ENCODE data around the gene NTPCR. TPM values are rescaled to one million over a fixed set of nuclear protein-coding genes. Genes with fewer than 3 reads are reported as not detected.

The NTPCR gene
- total RNA-seq, 1 experiment from 2014 or later, result 46.8 TPM

DNA sequence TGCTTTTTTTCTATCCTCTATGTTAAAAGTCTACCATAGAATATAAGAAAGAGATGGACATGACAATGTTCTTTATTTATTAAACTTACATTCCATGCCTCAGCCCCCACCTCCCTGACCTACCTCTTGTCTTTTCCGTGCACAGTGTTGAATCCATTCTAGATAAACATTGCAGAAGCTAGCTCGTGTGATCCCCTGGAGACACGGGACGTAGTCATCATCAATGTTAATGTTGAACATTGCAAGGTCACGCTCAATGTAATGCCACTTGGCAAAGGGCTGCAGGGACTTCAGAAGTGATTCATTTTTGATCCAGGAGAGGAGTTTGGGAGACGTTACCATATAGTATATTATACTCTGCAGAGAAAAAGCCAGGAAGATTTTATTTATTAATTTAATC, 66.4 kb downstream of the NTPCR start:
- Histone ChIP-seq H3K36me3 (ENCODE audit: control insufficient read depth, insufficient read depth, low read length) (no peaks in the 10 kb centered on the region), H3K9me3 (ENCODE audit: control insufficient read depth, insufficient read depth, low read depth, low read length) (no peaks in the 10 kb centered on the region), H3K27ac (ENCODE audit: low read length) (no peak overlapping the region), H3K27me3 (ENCODE audit: control insufficient read depth, insufficient read depth, low read length) (no peaks in the 10 kb centered on the region), H3K4me1 (ENCODE audit: control insufficient read depth, insufficient read depth, low read length) (no peaks in the 10 kb centered on the region), H3K4me3 (ENCODE audit: low read depth in 2 of 2, low read length in 2 of 2) (no peak overlapping the region)
- in situ Hi-C loops (cut with HindIII; ENCODE audit: low pct_unique_long_range_greater_than_20kb, low sequenced_read_pairs), result no loop called here
- TF ChIP-seq, protein P1, sequence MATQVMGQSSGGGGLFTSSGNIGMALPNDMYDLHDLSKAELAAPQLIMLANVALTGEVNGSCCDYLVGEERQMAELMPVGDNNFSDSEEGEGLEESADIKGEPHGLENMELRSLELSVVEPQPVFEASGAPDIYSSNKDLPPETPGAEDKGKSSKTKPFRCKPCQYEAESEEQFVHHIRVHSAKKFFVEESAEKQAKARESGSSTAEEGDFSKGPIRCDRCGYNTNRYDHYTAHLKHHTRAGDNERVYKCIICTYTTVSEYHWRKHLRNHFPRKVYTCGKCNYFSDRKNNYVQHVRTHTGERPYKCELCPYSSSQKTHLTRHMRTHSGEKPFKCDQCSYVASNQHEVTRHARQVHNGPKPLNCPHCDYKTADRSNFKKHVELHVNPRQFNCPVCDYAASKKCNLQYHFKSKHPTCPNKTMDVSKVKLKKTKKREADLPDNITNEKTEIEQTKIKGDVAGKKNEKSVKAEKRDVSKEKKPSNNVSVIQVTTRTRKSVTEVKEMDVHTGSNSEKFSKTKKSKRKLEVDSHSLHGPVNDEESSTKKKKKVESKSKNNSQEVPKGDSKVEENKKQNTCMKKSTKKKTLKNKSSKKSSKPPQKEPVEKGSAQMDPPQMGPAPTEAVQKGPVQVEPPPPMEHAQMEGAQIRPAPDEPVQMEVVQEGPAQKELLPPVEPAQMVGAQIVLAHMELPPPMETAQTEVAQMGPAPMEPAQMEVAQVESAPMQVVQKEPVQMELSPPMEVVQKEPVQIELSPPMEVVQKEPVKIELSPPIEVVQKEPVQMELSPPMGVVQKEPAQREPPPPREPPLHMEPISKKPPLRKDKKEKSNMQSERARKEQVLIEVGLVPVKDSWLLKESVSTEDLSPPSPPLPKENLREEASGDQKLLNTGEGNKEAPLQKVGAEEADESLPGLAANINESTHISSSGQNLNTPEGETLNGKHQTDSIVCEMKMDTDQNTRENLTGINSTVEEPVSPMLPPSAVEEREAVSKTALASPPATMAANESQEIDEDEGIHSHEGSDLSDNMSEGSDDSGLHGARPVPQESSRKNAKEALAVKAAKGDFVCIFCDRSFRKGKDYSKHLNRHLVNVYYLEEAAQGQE (IDR thresholded peaks at IDR 0.05; ENCODE audit: insufficient read depth in 1 of 2, low read depth in 2 of 2, low read length in 1 of 2), result no peak
- TF ChIP-seq TCF7L2 (IDR thresholded peaks at IDR 0.05; ENCODE audit: low read depth, low read length) (no peak), SIN3A (IDR thresholded peaks at IDR 0.05; ENCODE audit: borderline replicate concordance, insufficient read depth, low read depth, low read length) (no peak), POLR2AphosphoS5 (IDR thresholded peaks at IDR 0.05; ENCODE audit: low read depth, low read length) (no peak)
- TF ChIP-seq, protein P2, sequence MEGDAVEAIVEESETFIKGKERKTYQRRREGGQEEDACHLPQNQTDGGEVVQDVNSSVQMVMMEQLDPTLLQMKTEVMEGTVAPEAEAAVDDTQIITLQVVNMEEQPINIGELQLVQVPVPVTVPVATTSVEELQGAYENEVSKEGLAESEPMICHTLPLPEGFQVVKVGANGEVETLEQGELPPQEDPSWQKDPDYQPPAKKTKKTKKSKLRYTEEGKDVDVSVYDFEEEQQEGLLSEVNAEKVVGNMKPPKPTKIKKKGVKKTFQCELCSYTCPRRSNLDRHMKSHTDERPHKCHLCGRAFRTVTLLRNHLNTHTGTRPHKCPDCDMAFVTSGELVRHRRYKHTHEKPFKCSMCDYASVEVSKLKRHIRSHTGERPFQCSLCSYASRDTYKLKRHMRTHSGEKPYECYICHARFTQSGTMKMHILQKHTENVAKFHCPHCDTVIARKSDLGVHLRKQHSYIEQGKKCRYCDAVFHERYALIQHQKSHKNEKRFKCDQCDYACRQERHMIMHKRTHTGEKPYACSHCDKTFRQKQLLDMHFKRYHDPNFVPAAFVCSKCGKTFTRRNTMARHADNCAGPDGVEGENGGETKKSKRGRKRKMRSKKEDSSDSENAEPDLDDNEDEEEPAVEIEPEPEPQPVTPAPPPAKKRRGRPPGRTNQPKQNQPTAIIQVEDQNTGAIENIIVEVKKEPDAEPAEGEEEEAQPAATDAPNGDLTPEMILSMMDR (IDR thresholded peaks at IDR 0.05), result no peak
- POLR2A ChIA-PET, result no interaction called here
- DNase-seq (ENCODE audit: low read depth, low spot score), result no peak
- no peak for ATAC-seq
- CTCF ChIA-PET, result no interaction called here
- intact Hi-C loops (cut with micrococcal nuclease; ENCODE audit: unreplicated experiment), result no loop called here
- no TSS peak for BruUV-seq (replicated peaks)

DNA sequence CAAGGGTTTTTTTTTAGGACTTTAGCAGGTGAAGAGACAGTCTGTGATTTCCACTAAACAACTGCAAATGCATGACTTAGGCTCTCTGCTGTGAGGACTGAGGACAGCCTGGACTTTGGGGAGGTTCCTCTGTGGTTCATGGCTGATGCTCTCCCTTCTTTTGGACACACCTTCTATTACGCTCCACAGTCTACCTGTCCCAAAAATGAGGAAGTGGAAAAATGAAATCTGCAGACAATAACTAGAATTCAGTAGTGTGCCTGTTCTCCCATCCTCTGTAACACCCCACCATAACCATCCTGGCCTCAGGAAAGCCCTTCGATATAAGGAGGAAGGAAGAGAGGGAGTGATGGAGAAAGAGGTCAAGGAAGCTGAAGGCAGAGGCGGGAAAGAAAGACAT, 68.7 kb downstream of the NTPCR start:
- no TSS peak for BruUV-seq (replicated peaks)
- Histone ChIP-seq H3K27ac (ENCODE audit: low read length) (no peak overlapping the region), H3K9me3 (ENCODE audit: control insufficient read depth, insufficient read depth, low read depth, low read length) (no peaks in the 10 kb centered on the region), H3K4me3 (ENCODE audit: low read depth in 2 of 2, low read length in 2 of 2) (no peak overlapping the region), H3K36me3 (ENCODE audit: control insufficient read depth, insufficient read depth, low read length) (no peaks in the 10 kb centered on the region), H3K4me1 (ENCODE audit: control insufficient read depth, insufficient read depth, low read length) (no peaks in the 10 kb centered on the region), H3K27me3 (ENCODE audit: control insufficient read depth, insufficient read depth, low read length) (no peaks in the 10 kb centered on the region)
- ATAC-seq (no peak), DNase-seq (ENCODE audit: low read depth, low spot score) (no peak)
- CTCF ChIA-PET, result no interaction called here
- POLR2A ChIA-PET, result no interaction called here
- in situ Hi-C loops (cut with HindIII; ENCODE audit: low pct_unique_long_range_greater_than_20kb, low sequenced_read_pairs) (no loop called here), intact Hi-C loops (cut with micrococcal nuclease; ENCODE audit: unreplicated experiment) (no loop called here)
- TF ChIP-seq SIN3A (IDR thresholded peaks at IDR 0.05; ENCODE audit: borderline replicate concordance, insufficient read depth, low read depth, low read length), result no peak
- TF ChIP-seq, protein P1 (IDR thresholded peaks at IDR 0.05; ENCODE audit: insufficient read depth in 1 of 2, low read depth in 2 of 2, low read length in 1 of 2), result no peak
- no peak for TF ChIP-seq POLR2AphosphoS5 (IDR thresholded peaks at IDR 0.05; ENCODE audit: low read depth, low read length)
- TF ChIP-seq, protein P2 (IDR thresholded peaks at IDR 0.05), result no peak
- TF ChIP-seq TCF7L2 (IDR thresholded peaks at IDR 0.05; ENCODE audit: low read depth, low read length), result no peak

All from Panc1 (cell line).